Hematopoietic multipotent progenitor cell treated with erythropoietin and hydrocortisone succinate and interleukin-3 and kit ligand, for 4 days (in vitro differentiated cells): ENCODE measurements around the gene ENHO.
"Not testable (repeated sequence)": the region's sequence is repeated elsewhere in the genome, so short reads cannot be mapped to it uniquely, and the experiment has no call there.

Experiments
- DNase-seq: peaks from one replicate; pipeline ENCODE4 v3.0.0-alpha.2; 2015

ENHO gene

GRCh38 chr9:34555002-34555348, 32.2 kb upstream of the ENHO start:
- DNase-seq, result no peak

- DNase-seq, result no peak
Observed at GRCh38 chr9:34554211-34555001, 31.6 kb upstream of the ENHO start.

GRCh38 chr9:34553511-34554021, 30.8 kb upstream of the ENHO start:
- no peak for DNase-seq

- no peak for DNase-seq
Observed at GRCh38 chr9:34552986-34553385, 30.2 kb upstream of the ENHO start.

- DNase-seq, result no peak
Observed at GRCh38 chr9:34552606-34552981, 29.8 kb upstream of the ENHO start.

GRCh38 chr9:34551751-34552605, 29.2 kb upstream of the ENHO start:
- DNase-seq, result no peak

GRCh38 chr9:34550681-34551270, 28.0 kb upstream of the ENHO start:
- no peak for DNase-seq

GRCh38 chr9:34550016-34550680, 27.4 kb upstream of the ENHO start:
- no peak for DNase-seq

GRCh38 chr9:34549407-34549732, 26.6 kb upstream of the ENHO start:
- DNase-seq, result no peak

GRCh38 chr9:34547960-34548611, 25.3 kb upstream of the ENHO start:
- DNase-seq, result peak; percentile 68

GRCh38 chr9:34546834-34547827, 24.3 kb upstream of the ENHO start:
- peak; percentile 85 for DNase-seq

GRCh38 chr9:34546102-34546833, 23.5 kb upstream of the ENHO start:
- no peak for DNase-seq

GRCh38 chr9:34545497-34545896, 22.7 kb upstream of the ENHO start:
- DNase-seq, result no peak

GRCh38 chr9:34544035-34544434, 21.2 kb upstream of the ENHO start:
- no peak for DNase-seq

GRCh38 chr9:34541540-34541939, 18.8 kb upstream of the ENHO start:
- no peak for DNase-seq

- DNase-seq, result no peak
Observed at GRCh38 chr9:34540827-34541226, 18.0 kb upstream of the ENHO start.

- DNase-seq, result no peak
Observed at GRCh38 chr9:34536685-34537084, 13.9 kb upstream of the ENHO start.

GRCh38 chr9:34532041-34532440, 9.3 kb upstream of the ENHO start:
- DNase-seq, result not testable (repeated sequence)

GRCh38 chr9:34526026-34526425, 3.2 kb upstream of the ENHO start:
- DNase-seq, result no peak

GRCh38 chr9:34524349-34524748, 1.6 kb upstream of the ENHO start:
- no peak for DNase-seq
